ENCODE results near the gene OPTC.

- TF ChIP-seq KAT2B (IDR thresholded peaks at IDR 0.05; ENCODE audit: borderline replicate concordance, low read depth, low read length) (no peak), ZBTB1 (CRISPR knock-in tag; IDR thresholded peaks at IDR 0.05; ENCODE audit: borderline replicate concordance) (no peak), TBL1XR1 (IDR thresholded peaks at IDR 0.05; ENCODE audit: borderline replicate concordance, low read length, partially characterized antibody) (no peak)
Measured at GRCh38 chr1:203463469-203464062, 30.4 kb upstream of the OPTC start.

Data from HepG2 (cell line).